Hepatic stellate cell (primary cell): Measurements from ENCODE around the gene ZSCAN21.

Experiments
- DNase-seq: peaks from one replicate; pipeline ENCODE4 v3.0.0; 2011; ENCODE audit warnings: low spot score

Gene ZSCAN21

DNA sequence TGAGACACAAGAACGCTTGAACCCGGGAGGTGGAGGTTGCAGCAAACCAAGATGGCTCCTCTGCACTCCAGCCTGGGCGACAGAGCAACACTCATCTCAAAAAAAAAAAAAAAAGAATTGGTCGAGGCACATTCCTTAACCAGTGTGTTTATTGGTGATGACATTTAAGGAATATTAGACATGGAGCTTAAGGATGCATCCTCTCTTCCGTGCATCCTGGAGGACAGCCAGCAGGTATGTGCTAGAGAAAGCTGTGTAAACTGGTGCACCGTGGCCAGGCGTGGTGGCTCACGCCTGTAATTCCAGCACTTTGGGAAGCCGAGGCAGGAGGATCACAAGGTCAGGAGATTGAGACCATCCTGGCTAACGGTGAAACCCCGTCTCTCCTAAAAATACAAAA, 22.4 kb upstream of the ZSCAN21 start:
- no peak for DNase-seq

GRCh38 chr7:100029596-100029995, 20.0 kb upstream of the ZSCAN21 start:
- DNase-seq = no peak

GRCh38 chr7:100033526-100033925, 16.0 kb upstream of the ZSCAN21 start:
- DNase-seq = no peak

GRCh38 chr7:100034871-100035510, 14.6 kb upstream of the ZSCAN21 start:
- peak; percentile 89 for DNase-seq

- no peak for DNase-seq
Measured at GRCh38 chr7:100035876-100036275, 13.7 kb upstream of the ZSCAN21 start.

DNA sequence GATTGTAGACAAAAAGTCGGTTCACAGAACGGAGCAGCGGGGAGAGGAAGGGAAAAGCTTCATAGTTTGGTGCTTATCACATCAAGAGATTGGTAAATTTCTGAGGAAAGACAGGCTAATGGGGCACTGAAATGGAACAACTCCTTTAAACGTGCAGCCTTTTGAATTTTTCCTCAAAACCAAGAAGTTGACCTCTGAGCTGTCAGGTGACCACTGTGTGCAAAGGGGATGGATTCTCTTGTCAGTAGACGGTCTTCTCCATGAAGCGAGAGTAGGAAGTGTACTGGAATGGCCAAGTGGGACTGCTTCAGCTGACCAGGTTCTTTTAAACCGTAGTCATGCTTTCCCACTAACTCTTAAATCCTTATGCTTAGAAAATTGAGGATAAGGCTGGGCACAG, 11.2 kb upstream of the ZSCAN21 start:
- no peak for DNase-seq

GRCh38 chr7:100040575-100040974, 9.0 kb upstream of the ZSCAN21 start:
- no peak for DNase-seq

- DNase-seq = no peak
Measured at GRCh38 chr7:100044718-100045117, 4.9 kb upstream of the ZSCAN21 start.

DNA sequence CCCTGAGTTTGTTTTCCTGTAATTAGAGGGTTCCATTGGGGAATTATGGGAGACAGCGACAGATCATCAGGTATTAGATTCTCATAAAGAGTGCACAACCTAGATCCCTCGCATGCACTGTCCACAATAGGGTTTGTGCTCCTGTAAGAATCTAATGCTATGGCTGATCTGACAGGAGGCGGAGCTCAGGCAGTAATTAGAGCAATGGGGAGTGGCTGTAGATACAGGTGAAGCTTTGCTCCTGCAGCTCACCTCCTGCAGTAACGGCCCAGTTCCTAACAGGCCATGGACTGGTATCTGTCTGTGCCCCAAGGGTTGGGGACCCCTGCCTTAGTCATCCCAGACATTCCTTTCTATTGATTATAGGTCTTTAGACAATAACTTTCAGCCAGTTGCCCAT, 894 bp upstream of the ZSCAN21 start:
- no peak for DNase-seq

DNA sequence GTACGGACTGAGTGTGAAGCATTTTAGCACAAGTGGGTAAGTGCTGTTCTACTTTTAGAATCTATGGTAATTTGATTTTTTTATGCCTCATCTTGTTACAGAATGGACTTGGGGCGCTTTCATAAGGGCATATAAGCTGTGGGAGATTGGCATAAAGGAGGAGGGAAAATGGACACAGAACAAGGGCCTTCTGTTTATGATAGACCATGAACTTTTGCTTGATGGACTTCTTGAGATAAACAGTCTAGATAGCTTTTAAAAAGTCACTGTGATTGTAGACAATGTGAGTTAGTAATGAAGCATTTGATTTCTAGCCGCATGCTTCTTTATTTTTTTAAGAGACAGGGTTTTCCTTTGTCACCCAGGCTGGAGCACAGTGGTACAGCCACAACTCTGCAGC, 2.0 kb downstream of the ZSCAN21 start:
- DNase-seq = no peak

GRCh38 chr7:100053215-100053614, 3.6 kb downstream of the ZSCAN21 start:
- DNase-seq = peak; percentile 84

GRCh38 chr7:100057006-100057405, 7.4 kb downstream of the ZSCAN21 start:
- no peak for DNase-seq

DNA sequence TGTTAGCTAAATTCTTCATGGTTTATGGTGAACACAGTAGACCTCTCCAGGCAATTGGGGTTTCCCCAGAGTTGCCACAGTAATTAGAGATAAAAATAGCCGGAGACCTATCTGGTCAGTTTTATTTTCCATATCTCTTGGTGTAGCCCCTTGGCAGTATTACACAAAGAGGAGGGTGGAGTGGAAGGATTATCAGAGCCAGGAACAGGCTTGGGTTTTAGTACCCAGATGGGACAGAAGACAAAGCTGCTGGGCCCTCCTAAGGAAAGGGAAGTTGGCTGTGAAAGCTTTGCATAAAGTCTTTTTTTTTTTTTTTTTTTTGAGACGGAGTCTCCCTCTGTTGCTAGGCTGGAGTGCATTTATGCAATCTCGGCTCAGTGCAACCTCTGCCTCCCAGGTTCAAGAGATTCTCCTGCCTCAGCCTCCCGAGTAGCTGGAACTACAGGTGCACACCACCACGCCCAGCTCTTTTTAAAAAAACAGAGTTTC, 9.7 kb downstream of the ZSCAN21 start:
- no peak for DNase-seq

- DNase-seq = no peak
Measured at GRCh38 chr7:100061518-100062193, 12.1 kb downstream of the ZSCAN21 start.

DNA sequence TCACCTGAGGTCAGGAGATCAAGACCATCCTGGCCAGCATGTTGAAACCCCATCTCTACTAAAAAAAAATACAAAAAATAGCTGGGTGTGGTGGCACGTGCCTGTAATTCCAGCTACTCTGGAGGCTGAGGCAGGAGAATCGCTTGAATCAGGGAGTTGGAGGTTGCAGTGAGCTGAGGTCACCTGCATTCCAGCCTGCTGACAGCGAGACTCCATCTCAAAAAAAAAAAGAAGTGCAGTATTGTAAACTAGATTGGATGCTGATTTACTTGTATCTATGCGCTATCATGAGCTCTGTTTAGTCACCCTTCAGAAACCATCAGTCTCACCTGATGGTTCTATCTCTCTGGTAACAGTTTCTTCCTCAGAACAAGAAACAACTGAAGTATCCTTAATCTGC, 13.8 kb downstream of the ZSCAN21 start:
- DNase-seq = no peak

DNA sequence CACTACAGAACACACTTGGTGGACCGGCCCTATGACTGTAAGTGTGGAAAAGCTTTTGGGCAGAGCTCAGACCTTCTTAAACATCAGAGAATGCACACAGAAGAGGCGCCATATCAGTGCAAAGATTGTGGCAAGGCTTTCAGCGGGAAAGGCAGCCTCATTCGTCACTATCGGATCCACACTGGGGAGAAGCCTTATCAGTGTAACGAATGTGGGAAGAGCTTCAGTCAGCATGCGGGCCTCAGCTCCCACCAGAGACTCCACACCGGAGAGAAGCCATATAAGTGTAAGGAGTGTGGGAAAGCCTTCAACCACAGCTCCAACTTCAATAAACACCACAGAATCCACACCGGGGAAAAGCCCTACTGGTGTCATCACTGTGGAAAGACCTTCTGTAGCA, 14.6 kb downstream of the ZSCAN21 start:
- no peak for DNase-seq

- peak; percentile 60 for DNase-seq
Measured at GRCh38 chr7:100065452-100066186, 16.0 kb downstream of the ZSCAN21 start.

DNA sequence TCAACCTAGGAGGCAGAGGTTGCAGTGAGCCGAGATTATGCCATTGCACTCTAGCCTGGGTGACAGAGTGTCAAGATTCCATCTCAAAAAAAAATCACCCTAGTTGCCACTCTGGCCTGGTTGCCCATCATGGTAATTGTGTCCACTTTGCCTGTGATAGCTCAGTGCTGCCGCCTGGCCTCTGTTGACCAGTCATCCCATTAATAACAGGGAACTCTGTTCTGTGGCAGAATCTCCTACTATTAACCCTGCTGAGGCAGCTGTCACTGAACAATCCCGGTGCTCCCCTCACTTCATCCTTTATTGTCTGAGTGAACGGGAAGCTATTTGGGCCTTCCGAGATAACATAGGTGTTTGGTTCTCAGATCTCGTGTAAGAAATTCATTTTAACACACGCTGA, 17.4 kb downstream of the ZSCAN21 start:
- DNase-seq = no peak

DNA sequence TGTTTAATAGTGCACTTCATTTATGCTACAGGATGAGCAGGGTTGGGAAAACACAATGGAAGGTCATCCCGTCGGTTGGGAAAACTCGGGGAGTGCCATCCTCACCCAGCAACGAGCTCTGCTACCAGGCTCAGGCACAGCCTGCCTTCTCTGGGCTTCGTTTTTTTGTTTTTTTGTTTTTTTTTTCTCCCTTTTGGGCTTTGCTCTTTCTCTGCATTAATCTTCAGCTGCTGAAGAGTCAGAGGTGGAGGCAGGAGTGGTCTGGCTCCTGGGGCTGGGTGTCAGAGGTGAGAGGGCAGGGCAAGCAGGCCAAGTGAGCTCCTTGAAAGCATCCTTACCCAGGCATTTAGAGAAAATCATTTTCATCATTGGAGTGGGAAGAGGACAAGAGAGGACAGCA, 20.4 kb downstream of the ZSCAN21 start:
- DNase-seq = no peak

DNA sequence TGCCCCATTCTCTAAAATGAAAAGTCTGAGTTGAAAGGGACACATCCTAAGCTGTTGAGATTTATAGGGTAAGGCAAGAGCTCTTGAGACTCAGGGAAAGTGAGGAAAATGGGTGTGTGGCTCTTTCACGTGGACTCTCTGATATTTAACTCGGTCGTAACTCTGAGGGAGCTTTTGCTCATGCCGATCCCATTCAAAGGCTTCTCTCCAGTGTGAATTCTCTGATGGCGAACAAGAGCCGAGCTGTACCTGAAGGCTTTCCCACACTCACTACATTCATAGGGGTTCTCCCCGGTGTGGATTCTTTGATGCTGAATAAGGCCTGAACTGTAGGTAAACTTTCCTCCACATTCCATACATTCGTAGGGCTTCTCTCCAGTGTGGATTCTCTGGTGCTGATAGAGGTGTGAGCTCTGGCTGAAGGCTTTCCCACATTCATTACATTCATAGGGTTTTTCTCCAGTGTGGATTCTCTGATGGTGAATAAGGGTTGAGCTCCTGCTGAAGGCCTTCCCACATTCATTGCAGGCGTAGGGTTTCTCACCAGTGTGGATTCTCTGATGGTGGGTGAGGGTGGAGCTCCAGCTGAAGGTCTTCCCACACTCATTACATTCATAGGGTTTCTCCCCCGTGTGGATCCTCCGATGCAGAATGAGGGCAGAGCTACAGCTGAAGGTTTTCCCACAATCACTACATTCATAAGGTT, 21.6 kb downstream of the ZSCAN21 start:
- DNase-seq = no peak

DNA sequence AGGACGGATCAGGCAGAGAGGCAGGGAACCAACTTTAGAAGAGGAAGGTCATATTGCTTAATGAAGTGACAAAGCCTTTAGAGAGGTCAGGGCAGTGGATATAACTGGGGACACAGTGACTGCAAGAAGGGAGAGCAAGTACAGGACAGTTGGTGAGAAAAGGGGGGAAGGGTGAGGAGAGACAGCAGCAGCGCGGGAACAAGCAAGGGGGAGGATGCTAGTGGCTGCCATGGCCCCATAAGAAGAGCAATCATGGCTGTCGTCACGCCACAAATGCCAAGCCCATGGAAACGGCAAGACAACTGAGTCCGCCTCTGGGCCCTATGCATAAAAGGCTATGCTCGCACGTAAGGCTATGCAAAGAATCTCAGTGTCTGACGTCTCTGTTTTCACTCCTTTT, 22.9 kb downstream of the ZSCAN21 start:
- DNase-seq = no peak

GRCh38 chr7:100074841-100075240, 25.3 kb downstream of the ZSCAN21 start:
- no peak for DNase-seq

DNA sequence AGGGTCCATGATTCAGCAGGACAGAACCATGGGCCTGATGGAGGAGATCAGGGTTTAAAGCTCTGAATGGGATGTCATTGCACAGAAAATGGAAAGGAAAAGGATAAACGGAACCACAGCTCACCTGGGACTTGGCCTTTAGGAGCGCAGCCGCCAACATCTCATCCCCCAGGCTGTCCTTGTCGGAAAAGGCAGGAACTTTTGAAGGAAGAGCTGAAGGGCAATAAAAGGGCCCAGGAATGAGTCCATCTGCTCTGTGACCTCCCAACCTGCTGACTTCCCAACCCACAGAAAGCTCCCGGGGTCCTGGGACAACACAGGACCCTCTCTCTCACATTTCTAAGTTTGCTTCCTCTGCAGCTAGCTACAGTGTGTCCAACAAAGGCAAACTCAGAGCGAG, 25.8 kb downstream of the ZSCAN21 start:
- DNase-seq = no peak
